MCF 10A (cell line): Measurements from ENCODE around the gene CCDC57. TPM values are rescaled to one million over a fixed set of nuclear protein-coding genes. Genes with fewer than 3 reads are reported as not detected.

ENCODE experiments used
- BruUV-seq: library from RNA; stranded (reverse); fragments of 400-500 nt; replicated peaks from 2 replicates; lab custom pipeline; 2021; lab: Mats Ljungman, UMichigan
- CTCF ChIA-PET: fragments of 300-600 bp; sonication (Branson Sonifier 250); formaldehyde crosslinking; extraction: SDS; loops from one replicate; lab custom pipeline; 2021; ENCODE audit warnings: antibody characterized with exemption, inconsistent platforms; lab: Yijun Ruan, JAX
- POLR2A ChIA-PET: fragments of 300-600, 350-650 bp; sonication (Branson Sonifier 250); formaldehyde crosslinking; extraction: SDS; loops from one replicate; lab custom pipeline; 2020; ENCODE audit warnings: antibody characterized with exemption, inconsistent platforms; lab: Yijun Ruan, JAX
- DNase-seq: peaks from one replicate; pipeline ENCODE4 v3.0.0-alpha.2; 2018; ENCODE audit not compliant: unreplicated experiment
- H3K27ac Mint-ChIP-seq: one replicate; pipeline ENCODE4 v1.8.0; 2022; ENCODE audit warnings: mild to moderate bottlenecking, low read depth, mixed read lengths; ENCODE audit not compliant: unreplicated experiment
- H3K27me3 Mint-ChIP-seq: one replicate; pipeline ENCODE4 v1.8.0; 2022; ENCODE audit warnings: mixed read lengths; ENCODE audit not compliant: insufficient read depth, unreplicated experiment
- H3K36me3 Mint-ChIP-seq: one replicate; pipeline ENCODE4 v1.8.0; 2022; ENCODE audit warnings: mild to moderate bottlenecking, moderate library complexity, mixed read lengths; ENCODE audit not compliant: insufficient read depth, unreplicated experiment
- H3K4me1 Mint-ChIP-seq: one replicate; pipeline ENCODE4 v1.8.0; 2022; ENCODE audit warnings: mixed read lengths; ENCODE audit not compliant: insufficient read depth, unreplicated experiment
- H3K4me3 Mint-ChIP-seq: one replicate; pipeline ENCODE4 v1.8.0; 2022; ENCODE audit warnings: mild to moderate bottlenecking, moderate library complexity, mixed read lengths; ENCODE audit not compliant: unreplicated experiment
- H3K9me3 Mint-ChIP-seq: one replicate; pipeline ENCODE4 v1.8.0; 2022; ENCODE audit warnings: mixed read lengths; ENCODE audit not compliant: unreplicated experiment
- intact Hi-C: fragments of 100-400 bp; cut with micrococcal nuclease; formaldehyde crosslinking; loops from 2 replicates; pipeline ENCODE4 v1.14.1; 2022
- total RNA-seq: library from RNA; stranded (reverse); gene quantifications from 2 replicates; pipeline ENCODE4 v1.2.3, GENCODE V29; 2022
- TF ChIP-seq, protein P1 (sequence below): fragments of 200-600 bp; IDR thresholded peaks from one replicate; pipeline ENCODE4 v1.8.0; 2022; ENCODE audit warnings: antibody characterized with exemption, mild to moderate bottlenecking; ENCODE audit not compliant: unreplicated experiment

Gene CCDC57
- total RNA-seq, 1 experiment from 2014 or later: 86.8 TPM

DNA sequence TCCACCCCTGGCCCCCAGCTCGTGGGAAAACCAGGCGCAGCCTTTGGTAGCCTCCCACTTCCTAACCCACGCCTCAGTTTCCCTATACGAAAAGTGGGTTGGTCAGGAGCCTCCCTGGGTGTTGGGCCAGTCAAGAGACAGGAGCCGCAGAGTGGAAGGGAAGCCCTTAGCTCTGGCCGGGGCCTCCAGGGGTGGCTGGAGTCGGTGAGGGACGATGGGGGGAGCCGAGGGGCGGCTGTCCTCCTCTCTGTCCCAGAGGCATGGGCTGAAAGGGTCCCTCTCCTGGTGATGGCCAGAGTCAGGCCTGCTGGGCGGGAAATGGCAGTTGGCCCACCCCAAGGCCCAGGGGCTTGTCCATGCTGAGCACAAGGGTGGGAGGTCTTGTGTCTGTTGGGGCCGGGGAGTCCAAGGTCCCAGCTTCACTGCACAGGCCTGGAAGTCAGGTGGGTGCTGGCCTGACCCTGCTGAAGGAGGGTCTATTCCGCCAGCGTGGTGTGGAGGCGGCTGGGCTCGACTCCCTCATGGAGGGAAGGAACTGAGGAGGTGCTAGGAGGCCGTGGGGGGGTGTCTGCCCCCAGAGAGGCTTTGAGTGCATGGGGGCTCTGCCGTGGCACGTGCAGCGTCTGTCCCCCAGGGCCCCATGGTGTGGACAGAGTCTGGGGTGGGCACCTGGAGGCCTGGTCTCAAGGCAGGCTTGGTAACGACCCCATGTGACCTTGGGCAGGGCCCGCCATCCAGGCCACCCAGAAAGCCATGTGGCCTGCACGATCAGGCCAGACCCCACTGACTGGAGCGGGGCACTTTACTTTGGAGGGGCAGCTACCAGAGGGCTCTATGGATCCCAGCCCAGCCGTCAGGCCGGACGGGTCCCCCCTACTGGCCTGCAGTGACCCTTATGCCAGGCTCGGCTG is 17.3 kb upstream of the CCDC57 start:
- Mint-ChIP-seq H3K27ac (peak overlapping the region; percentile 72), H3K9me3 (no peaks in the 10 kb centered on the region)
- CTCF ChIA-PET: interaction anchor here (0.7 to 1.3 kb wide), 3 partner anchors 23 to 561 kb away, joined by 3 to 6 read pairs (median 5); no protein-coding TSS in a partner anchor

DNA sequence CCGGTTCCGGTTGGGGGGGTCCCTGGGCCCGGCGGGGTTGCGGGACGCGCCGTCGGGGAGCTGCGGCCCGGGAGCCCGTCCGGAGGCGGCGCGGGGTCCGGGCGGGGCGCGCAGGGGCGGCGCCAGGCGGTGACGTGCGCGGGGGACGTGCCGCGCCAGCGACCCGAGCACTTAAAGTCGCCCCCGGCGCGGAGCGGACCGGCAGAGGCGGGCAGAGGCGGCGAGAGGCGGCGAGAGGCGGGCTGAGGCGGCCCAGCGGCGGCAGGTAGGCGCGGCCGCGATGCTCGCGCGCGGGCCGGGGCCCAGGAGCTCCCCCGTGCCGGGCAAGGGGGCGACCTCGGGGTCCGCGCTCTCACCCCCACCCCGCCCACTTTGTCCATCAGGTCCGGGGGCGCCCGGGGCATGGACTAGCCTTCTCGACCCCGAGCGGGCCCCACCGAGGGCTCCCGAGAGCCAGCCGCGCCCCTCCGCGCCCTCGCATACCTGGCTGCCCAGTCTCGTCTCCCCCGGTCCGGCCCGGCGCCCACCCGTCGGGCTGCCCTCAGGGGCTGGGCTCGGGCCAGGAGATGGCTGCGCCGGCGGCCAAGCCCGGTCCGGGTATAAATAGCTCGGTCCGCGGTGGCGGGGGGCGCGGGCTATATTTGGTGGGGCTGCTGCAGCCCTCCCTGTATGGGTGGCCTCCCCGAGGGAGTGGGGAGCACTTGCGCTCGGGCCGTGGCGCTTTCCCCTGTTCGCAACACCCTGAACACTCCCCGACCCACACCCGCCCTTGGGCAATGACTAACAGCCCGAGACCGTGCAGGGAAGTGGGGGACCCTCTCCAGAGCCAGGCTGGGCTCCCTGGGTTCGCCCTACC is 16.4 kb upstream of the CCDC57 start, which contains the start of gene SLC16A3:
Gene SLC16A3, plus strand, starts transcription at position 201 of the 856 bp plus-strand sequence. CDS start 6,967 bp downstream, outside the sequence.
- Mint-ChIP-seq H3K27ac (peak within 1 kb of the TSS; percentile 72), H3K4me3 (peak within 1 kb of the TSS; percentile 84), H3K27me3 (no peaks in the 10 kb centered on the region), H3K36me3 (peaks cover 14% of the 10 kb centered on the region), H3K9me3 (no peaks in the 10 kb centered on the region), H3K4me1 (no peaks in the 10 kb centered on the region)
- POLR2A ChIA-PET: interaction anchor here (0.5 to 4.5 kb wide), 20 partner anchors 9 to 312 kb away, joined by 3 to 66 read pairs (median 3); partner anchors contain the start of genes CCDC57, CSNK1D, DCXR and FOXK2
- TF ChIP-seq, protein P1, sequence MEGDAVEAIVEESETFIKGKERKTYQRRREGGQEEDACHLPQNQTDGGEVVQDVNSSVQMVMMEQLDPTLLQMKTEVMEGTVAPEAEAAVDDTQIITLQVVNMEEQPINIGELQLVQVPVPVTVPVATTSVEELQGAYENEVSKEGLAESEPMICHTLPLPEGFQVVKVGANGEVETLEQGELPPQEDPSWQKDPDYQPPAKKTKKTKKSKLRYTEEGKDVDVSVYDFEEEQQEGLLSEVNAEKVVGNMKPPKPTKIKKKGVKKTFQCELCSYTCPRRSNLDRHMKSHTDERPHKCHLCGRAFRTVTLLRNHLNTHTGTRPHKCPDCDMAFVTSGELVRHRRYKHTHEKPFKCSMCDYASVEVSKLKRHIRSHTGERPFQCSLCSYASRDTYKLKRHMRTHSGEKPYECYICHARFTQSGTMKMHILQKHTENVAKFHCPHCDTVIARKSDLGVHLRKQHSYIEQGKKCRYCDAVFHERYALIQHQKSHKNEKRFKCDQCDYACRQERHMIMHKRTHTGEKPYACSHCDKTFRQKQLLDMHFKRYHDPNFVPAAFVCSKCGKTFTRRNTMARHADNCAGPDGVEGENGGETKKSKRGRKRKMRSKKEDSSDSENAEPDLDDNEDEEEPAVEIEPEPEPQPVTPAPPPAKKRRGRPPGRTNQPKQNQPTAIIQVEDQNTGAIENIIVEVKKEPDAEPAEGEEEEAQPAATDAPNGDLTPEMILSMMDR: no peak
- peak; percentile 72 for DNase-seq
- CTCF ChIA-PET: interaction anchor here (0.7 to 1.3 kb wide), 4 partner anchors 22 to 561 kb away, joined by 3 to 6 read pairs (median 4); no protein-coding TSS in a partner anchor
- BruUV-seq: TSS peak; percentile 67
- intact Hi-C loops: loop anchor here (1.0 kb wide), 1 partner anchor 23 kb away; no protein-coding TSS in a partner anchor

More for the DNA sequence above, 17.3 kb upstream of the CCDC57 start:
- no peak for DNase-seq
- POLR2A ChIA-PET: interaction anchor here (0.6 to 4.5 kb wide), 21 partner anchors 8 to 311 kb away, joined by 3 to 66 read pairs (median 3); partner anchors contain the start of genes CCDC57, CENPX, CSNK1D and DCXR
- no peaks in the 10 kb centered on the region for H3K27me3 Mint-ChIP-seq
- intact Hi-C loops: loop anchor here (1.0 kb wide), 1 partner anchor 24 kb away; no protein-coding TSS in a partner anchor
- peak overlapping the region; percentile 84 for H3K4me3 Mint-ChIP-seq
- TF ChIP-seq, protein P1: no peak
- BruUV-seq: no TSS peak
- no peaks in the 10 kb centered on the region for H3K4me1 Mint-ChIP-seq
- peaks cover 20% of the 10 kb centered on the region for H3K36me3 Mint-ChIP-seq

DNA sequence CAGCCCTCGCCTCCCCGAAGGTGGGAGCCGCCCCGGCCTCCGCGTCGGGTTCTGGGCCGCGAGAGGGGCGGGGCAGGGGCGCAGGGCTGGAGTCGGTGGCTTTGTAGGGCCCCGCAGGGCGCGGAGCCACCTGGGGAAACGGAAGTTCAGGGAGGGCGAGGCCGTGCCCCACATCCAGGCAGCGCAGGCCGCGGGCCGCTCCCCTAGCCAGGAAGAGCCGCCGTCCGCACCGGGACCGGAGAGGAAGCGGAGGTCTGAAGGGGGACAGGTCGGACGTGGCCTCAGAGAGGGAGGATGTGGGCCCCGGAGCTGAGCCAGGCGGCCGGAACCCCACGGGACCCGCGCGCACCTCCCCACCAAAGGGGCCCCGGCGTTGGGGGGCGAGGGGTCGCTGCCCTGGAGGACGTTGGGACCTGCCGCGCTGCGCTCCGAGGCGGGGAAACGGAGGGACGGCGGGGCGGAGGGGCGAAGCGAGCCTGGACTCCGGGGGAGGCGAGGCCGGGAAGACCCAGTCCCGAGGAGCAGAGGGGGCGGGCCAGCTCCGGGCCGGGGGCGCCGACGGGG is 15.7 kb upstream of the CCDC57 start:
- ChIA-PET CTCF (interaction anchor here (0.9 to 1.3 kb wide), 2 partner anchors 22 to 23 kb away, joined by 3 to 5 read pairs; no protein-coding TSS in a partner anchor), POLR2A (interaction anchor here (0.5 to 4.5 kb wide), 10 partner anchors 10 to 311 kb away, joined by 3 to 66 read pairs (median 5); partner anchors contain the start of genes CCDC57, DCXR and FOXK2)
- TF ChIP-seq, protein P1: no peak
- H3K4me1 Mint-ChIP-seq: no peaks in the 10 kb centered on the region
- intact Hi-C loops: no loop called here
- no peaks in the 10 kb centered on the region for H3K27me3 Mint-ChIP-seq
- H3K4me3 Mint-ChIP-seq: peak overlapping the region; percentile 84
- no peaks in the 10 kb centered on the region for H3K9me3 Mint-ChIP-seq
- no TSS peak for BruUV-seq
- peaks cover 9% of the 10 kb centered on the region for H3K36me3 Mint-ChIP-seq
- H3K27ac Mint-ChIP-seq: no peak overlapping the region
- no peak for DNase-seq
